ENCODE results near the gene PGLYRP3. TPM values are rescaled to one million over a fixed set of nuclear protein-coding genes. Genes with fewer than 3 reads are reported as not detected.

The PGLYRP3 gene
- not detected for total RNA-seq

- no peaks in the 10 kb centered on the region for H3K36me3 ChIP-seq
- H3K4me3 ChIP-seq, result no peak within 1 kb of the TSS
- H3K4me1 ChIP-seq, result no peaks in the 10 kb centered on the region
- peaks cover 0 to 9% (median 0%) of the 10 kb centered on the region in 4 donors for H3K9me3 ChIP-seq
- WGBS, 2 donors, result 72 to 73% methylated on average over 4 of the region's 4 CpGs
- H3K27me3 ChIP-seq, result no peaks in the 10 kb centered on the region
- no peak for TF ChIP-seq EP300 (IDR thresholded peaks at IDR 0.05)
- no peak for TF ChIP-seq CTCF (IDR thresholded peaks at IDR 0.05)
- TF ChIP-seq POLR2A (IDR thresholded peaks at IDR 0.05), result no peak
- DNase-seq (ENCODE audit: low spot score in 2 of 2), result no peak
- H3K27ac ChIP-seq, result no peak within 1 kb of the TSS
These were observed at the start of gene PGLYRP3 for GRCh38 chr1:153312570-153313186. TSS of gene PGLYRP3 (minus strand) at chr1:153312952. CDS start at chr1:153310665, 2,287 bp downstream.

- H3K36me3 ChIP-seq, result no peaks in the 10 kb centered on the region
- H3K4me3 ChIP-seq, result no peak overlapping the region
- no peak overlapping the region for H3K27ac ChIP-seq
- H3K9me3 ChIP-seq, result no peaks in the 10 kb centered on the region
- no peaks in the 10 kb centered on the region for H3K27me3 ChIP-seq
- TF ChIP-seq EP300 (IDR thresholded peaks at IDR 0.05) (no peak), POLR2A (IDR thresholded peaks at IDR 0.05) (no peak), CTCF (IDR thresholded peaks at IDR 0.05) (no peak)
- no peaks in the 10 kb centered on the region for H3K4me1 ChIP-seq
- DNase-seq (ENCODE audit: low spot score in 2 of 2), result no peak
- 68 to 79% methylated on average over 3 of the region's 3 CpGs for WGBS, 2 donors
These were observed 49.5 kb upstream of the PGLYRP3 start for GRCh38 chr1:153362187-153362775.

GRCh38 chr1:153361480-153362109 lies 48.8 kb upstream of the PGLYRP3 start:
- no peak for DNase-seq (ENCODE audit: low spot score in 2 of 2)
- H3K4me1 ChIP-seq, result peaks cover 0 to 6% (median 0%) of the 10 kb centered on the region in 4 donors
- H3K4me3 ChIP-seq, result no peak overlapping the region
- no peaks in the 10 kb centered on the region for H3K9me3 ChIP-seq
- WGBS, 2 donors, result 81 to 85% methylated on average over 4 of the region's 4 CpGs
- no peaks in the 10 kb centered on the region for H3K27me3 ChIP-seq
- no peak for TF ChIP-seq CTCF (IDR thresholded peaks at IDR 0.05)
- TF ChIP-seq EP300 (IDR thresholded peaks at IDR 0.05), result no peak
- no peak for TF ChIP-seq POLR2A (IDR thresholded peaks at IDR 0.05)
- H3K27ac ChIP-seq, result no peak overlapping the region
- H3K36me3 ChIP-seq, result no peaks in the 10 kb centered on the region

GRCh38 chr1:153360592-153361479 lies 48.1 kb upstream of the PGLYRP3 start:
- Histone ChIP-seq H3K27ac (no peak overlapping the region), H3K4me3 (no peak overlapping the region), H3K27me3 (no peaks in the 10 kb centered on the region), H3K4me1 (peaks cover 0 to 6% (median 0%) of the 10 kb centered on the region in 4 donors), H3K9me3 (no peaks in the 10 kb centered on the region), H3K36me3 (no peaks in the 10 kb centered on the region)
- TF ChIP-seq CTCF (IDR thresholded peaks at IDR 0.05), result no peak
- no peak for TF ChIP-seq POLR2A (IDR thresholded peaks at IDR 0.05)
- TF ChIP-seq EP300 (IDR thresholded peaks at IDR 0.05), result no peak
- 83 to 85% methylated on average over 4 to 11 of the region's 11 CpGs for WGBS, 2 donors
- DNase-seq (ENCODE audit: low spot score in 2 of 2), result no peak

Data from tibial nerve (tissue), 4 donors.